Muscle of arm (tissue), 12 donors: ENCODE measurements around the gene ERC1. TPM values are rescaled to one million over a fixed set of nuclear protein-coding genes. Genes with fewer than 3 reads are reported as not detected.
"Not testable (repeated sequence)": the region's sequence is repeated elsewhere in the genome, so short reads cannot be mapped to it uniquely, and the experiment has no call there.

ENCODE experiments used
- DNase-seq: peaks from one replicate; pipeline ENCODE4 v3.0.0-alpha.2; 2013
- polyA plus RNA-seq, 12 donors: library from polyadenylated mRNA; unstranded; fragments of 120-200 nt; gene quantifications; one replicate each; pipeline ENCODE4 v1.2.1, GENCODE V29; 2013; ENCODE audit not compliant: insufficient read length in 12 of 12

ERC1 gene
- polyA plus RNA-seq, 12 donors, result 23.3 to 33.2 (median 25.5) TPM; not detected in 1

DNA sequence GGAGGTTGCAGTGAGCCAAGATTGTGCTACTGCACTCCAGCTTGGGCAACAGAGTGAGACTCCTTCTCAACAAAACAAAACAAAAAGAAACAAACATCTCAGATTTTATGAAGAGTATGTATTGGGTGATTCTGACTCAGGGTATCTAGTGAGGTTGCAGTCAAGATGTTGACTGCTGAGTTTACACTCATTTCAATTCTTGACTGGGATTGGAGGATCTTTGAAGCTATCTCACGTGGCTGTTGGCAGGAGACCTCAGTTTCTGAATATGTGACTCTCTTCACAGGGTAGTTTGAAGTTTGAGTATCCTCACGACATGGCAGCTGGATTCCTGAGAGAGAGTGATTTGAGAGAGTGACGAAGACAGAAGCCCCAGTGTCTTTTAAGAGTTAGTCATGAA, 29.4 kb downstream of the ERC1 start:
- no peak for DNase-seq

DNA sequence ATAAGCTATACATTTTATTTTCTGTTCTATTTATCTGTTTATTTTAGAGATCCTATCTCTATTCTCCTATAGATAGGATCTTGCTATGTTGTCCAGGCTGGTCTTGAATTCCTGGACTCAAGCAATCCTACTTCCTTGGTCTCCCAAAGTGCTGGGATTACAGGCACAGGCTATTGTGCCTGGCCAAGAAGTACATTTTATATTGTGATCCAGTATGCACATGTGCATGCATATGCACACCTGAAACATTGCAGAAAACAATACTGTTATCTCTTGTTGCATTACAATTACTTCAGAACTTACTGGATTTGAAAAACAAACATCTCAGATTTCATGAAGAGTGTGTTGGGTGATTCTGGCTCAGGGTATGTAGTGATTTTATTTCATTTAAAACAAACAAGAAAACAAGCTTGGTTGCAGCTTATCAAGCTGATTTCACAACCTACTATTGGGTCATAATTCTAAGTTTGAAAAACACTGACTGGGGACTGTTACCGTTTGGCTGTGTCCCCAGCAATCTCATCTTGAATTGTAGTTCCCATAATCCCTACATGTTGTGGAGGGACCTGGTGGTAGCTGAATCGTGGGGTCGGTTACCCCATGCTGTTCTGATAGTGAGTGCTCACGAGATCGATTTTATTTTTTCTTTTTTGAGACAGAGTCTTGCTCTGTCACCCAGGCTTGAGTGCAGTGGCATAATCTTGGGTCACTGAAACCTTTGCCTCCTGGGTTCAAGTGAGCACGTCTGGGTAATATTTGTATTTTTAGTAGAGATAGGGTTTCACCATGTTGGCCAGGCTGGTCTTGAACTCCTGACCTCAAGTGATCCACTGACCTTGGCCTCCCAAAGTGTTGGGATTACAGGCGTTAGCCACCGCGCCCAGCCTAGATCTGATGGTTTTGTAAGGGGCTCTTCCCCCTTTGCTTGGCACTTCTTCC, 31.3 kb downstream of the ERC1 start:
- DNase-seq, result no peak

DNA sequence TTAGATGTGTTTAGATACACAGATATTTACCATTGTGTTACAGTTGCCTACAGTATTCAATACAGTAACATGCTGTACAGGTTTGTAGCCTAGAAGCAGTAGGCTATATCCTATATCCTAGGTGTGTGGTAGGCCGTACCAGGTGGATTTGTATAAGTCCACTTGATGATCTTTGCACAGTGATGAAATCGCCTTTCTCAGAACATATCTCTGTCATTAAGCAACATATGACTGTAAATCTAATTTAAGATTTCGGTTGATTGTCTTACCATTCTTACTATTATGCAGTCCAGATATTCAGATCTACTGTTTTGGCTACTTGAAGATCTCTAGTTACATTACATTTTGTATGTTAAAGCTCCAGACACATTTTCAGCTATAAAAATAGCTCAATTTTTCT, 39.8 kb downstream of the ERC1 start:
- no peak for DNase-seq

DNA sequence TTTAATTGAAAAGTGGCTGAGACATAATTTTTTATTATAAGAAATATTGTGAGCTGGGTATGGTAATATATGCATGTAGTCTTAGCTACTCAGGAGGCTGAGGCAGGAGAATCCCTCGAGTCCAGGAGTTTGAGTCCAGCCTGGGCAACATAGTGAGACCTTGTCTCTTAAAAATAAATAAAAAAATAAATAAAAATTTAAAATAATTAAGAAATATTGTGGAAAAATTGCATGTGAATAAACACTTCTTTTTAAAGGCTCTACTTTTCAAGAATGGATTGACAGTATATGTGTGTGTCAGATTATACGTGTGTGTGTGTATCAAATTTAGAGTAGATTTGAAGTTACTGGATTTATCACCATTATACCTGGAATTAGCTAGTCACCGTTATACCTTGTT, 43.2 kb downstream of the ERC1 start:
- DNase-seq, result no peak

DNA sequence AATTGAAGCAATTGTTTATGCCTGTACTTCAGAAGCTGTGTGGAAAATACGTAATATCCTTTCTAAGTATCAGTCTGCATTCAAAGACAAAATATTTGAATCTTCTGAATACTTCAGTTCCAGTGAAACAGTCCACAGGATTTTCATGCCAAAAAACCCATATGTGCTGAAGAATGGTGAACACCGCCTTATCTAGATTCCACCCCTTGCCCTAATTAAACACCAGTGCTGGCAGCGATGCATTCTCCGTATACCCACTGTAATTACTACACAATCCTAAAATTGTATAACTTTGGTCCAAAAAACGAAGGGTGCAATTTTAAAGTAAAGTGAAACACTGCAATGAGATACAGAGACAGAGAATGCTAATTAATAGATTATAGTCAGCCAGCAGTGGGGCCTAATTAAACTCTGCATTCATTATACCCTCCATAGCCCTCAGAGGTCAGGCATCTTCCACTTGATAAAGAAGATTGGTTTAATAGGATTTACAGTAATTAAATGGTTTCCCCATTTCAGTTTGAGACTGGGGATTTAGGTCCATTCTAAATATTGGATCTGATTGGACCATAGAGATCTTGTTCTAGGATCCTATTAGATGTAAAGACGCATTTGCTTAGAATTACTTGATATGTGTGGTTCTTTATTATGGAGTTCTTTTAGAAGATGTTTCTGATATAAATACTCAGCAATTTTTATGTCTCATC, 43.9 kb downstream of the ERC1 start:
- no peak for DNase-seq

DNA sequence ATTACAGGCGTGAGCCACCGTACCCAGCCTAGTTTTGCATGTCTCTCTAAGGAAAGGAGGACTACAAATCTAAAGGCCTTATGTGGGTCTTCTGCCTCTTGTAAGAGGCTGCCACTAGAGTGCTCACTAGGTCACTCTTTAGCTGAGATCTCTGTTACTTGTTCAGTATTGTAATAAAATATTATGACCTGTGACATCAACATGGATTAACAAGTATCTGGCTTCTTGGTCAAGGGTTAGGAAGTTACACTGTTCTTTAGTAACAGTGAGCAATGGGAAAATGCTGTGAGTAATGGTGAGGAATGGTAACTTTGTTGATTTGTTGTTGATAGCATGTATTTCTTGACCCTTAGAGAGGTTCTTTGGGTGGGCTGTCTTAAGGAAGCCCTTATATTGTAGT, 50.5 kb downstream of the ERC1 start:
- no peak for DNase-seq

DNA sequence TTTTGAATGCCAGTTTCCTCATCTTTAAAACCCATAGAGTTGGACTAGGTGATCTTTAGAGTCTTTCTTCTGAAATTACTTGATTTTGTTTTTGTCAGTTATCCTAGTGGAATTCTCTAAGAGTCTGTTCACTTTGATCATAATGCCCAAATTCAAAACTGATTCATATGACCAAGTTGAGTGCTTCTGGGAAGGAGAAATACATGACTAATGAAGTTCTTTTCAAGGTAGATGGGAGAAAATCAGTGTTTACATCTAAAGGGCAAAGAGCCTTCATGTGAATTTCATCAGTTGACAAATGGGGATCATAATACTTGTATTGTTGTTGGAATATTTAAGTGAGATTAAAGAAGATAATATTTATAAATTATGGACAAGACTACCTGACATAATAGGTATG, 53.2 kb downstream of the ERC1 start:
- DNase-seq, result no peak

DNA sequence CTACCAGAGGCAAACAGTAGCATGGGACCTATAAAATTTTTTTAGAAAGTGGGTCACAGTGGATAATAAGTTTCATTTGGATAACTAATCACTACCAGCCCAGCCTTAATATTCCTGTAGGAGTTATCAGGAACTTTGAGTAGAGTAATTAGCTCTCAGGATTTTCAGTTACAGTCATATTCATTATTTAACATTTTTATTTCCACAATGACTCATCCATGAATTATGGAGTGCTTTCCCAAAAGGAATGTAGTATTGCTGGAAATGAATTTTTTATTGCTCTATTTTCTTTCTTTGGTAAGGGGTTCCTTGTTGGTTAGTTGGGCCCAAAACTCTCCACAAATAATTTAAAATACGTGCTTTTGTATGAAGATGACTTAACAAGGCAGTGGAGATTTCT, 53.7 kb downstream of the ERC1 start:
- peak; percentile 1 for DNase-seq

DNA sequence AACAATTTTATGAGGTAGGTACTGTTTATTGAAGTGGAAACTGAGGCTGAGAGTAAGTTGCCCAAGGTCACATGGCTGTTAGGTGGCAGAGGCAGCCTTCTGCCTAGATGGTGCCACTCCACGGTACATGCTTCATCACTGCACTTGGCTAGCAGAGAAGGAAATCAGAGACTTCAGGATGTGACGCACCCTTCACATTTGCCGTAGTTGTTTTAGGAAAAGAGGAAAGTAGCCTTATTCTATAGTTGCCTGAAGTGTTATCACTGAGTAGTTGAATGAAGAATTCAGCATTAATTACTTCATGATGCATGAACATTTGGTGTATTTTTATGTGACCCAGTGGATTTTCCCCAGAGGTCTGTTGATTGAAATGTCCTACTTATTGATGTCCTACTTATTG, 55.7 kb downstream of the ERC1 start:
- DNase-seq, result no peak

DNA sequence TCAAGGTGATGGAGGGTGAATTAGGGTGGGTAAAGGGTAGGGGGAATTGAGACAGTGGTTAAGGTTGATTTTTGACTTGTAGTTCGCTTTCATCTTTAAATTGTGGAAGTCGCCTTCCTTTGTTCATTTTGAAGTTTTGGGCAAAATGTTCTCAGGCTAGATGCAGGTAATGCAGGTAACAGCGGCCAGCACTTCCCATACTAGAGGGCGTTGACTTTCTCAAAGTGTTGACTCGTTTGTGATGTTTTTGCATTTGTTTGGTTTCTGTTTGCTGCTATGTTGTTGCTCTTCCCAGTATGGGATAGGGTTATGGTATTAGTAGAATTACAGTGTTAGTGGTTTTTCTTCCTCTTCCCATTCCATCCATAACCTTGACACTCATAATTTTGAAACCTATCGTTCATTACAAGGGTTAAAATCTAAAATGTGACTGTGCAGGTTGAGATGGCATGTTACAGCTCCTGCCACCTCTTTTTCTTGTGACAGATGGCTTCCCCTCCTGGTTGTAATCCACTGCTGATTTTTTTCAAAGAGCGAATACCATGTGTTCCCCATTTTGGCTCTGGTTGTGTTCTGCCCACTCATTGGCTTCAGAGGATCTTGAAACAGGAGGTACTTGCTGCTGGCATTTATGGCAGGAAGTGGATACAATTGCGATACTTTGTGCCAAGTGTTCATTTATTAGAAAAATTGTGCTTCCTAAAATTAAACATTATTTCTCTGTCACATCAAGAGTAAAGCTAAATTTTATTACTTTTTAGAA, 57.1 kb downstream of the ERC1 start:
- no peak for DNase-seq

DNA sequence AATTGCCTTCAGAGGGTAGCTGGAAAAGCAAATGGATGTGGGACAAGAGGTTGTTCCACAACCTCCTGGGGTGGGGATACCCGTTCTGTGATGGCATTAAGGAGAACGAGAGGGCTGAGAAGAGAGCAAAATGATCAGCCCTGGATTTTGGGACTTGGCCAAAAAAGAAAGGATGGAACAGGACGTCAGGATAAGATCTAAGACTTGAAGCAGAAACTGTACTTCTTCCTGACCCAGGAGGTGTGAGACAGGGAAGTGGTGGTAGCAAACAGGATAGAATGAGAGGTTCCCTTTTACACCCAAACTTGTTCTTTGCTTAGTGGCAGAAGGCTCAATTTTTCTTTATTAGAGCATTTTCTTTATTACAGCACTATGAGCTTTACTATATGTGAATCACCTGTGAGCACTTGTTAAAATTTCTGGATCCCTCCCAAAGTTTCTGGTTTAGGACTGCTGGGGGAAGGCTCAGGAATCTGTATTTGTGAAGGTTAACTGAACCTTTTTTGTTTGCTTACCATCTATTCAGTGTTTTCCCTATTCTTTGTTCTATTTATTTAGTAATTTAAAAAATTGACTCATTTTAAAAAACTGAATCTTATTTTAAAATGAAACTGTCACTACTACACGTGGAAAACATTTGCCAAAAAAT, 59.2 kb downstream of the ERC1 start:
- no peak for DNase-seq

DNA sequence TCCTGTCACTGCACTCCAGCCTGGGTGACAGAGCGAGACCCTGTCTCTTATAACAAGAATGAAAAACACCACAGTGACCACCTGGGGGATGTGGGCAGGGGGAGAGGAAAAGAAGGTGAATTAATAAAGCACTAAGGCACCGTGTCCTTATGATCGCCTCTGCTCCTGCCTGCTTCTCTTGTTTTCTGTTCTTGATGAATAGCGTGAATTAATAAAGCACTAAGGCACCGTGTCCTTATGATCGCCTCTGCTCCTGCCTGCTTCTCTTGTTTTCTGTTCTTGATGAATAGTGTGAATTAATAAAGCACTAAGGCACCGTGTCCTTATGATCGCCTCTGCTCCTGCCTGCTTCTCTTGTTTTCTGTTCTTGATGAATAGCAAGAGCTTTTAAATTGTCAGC, 60.6 kb downstream of the ERC1 start:
- DNase-seq, result not testable (repeated sequence)

DNA sequence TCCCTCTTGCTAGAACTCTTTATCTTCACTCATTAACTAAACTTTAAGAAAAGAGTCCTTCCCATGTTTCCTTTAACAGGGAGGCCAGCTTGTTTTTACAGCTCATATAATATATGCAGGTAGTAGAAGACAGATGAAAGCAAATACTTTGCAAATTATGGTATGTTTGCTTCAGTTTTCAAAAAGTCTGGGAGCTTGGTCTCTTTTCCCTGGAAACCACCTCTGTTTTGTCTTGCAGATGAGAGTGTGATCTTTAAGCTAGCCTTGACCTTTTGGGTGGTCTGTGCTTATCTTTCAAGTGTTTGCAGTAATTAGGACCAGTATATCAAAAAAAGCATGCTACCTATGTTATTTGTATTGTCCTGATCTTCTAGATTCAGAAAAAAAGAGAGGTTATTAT, 62.7 kb downstream of the ERC1 start:
- DNase-seq, result no peak

DNA sequence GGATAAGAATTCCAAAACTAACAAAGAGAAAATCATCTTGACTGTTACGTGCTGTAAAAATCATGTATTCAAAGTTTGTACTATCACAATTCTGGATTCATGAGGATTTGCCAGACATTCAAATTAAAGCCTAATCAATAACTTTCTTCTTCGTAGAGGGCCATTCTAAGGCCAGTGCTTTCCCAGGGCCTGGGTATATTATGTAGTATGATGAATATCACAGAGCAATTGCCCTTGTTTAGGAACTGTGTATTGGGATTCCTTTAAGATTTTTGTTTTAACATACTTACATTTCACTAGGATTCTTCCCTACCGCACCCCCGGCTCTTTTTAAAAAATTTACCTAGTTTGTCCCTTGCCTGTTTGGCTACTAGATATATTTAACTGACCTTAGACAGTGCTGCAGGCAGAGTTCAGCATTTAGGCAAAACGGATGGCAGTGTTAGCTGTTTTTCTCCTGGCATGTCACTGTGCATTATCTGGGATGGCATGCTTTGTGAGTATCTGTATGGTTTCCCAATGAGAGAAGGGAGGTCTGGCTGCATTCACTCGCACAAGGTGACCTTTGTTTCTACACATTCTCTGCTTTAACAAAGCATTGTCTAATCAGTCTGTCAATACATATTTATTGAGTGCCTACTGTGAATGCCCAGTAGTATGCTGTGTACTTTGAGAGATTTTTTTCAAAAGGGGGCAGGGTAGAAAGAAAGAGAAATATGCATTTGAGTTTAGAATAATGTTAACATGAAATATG, 63.3 kb downstream of the ERC1 start:
- DNase-seq, result no peak

DNA sequence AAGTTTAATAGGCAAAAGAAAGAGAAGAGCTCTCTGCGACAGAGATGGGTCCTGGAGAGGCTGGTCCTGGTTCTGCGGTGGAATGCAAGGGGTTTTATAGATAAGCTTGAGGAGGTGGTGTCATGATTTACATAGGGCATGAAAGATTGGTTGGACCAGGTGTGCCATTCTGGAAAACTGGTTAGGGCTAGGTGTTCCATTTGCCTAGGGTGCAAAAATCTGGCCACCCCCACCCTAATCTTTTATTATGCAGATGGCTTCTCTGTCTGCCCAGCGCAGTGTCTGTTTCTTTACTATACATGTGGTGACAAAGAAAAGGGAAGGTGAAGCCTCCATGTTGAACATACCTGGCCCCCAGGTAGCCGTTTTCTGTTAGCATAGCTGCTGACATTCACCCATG, 65.4 kb downstream of the ERC1 start:
- DNase-seq, result no peak

DNA sequence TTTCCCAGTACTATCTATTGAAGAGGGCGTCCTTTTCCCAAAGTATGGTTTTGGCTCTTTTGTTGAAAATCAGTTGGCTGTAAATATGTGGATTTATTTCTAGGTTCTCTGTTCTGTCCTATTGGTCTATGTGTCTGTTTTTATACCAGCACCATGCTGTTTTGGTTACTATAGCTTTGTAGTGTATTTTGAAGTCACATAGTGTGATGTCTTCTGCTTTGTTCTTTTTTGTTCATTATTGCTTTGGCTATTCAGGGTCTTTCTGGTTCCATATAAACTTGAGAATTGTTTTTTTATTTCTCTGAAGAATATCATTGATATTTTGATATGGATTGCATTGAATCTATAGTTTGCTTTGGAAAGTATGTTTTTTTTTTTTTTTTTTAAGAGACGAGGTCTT, 67.4 kb downstream of the ERC1 start:
- no peak for DNase-seq

DNA sequence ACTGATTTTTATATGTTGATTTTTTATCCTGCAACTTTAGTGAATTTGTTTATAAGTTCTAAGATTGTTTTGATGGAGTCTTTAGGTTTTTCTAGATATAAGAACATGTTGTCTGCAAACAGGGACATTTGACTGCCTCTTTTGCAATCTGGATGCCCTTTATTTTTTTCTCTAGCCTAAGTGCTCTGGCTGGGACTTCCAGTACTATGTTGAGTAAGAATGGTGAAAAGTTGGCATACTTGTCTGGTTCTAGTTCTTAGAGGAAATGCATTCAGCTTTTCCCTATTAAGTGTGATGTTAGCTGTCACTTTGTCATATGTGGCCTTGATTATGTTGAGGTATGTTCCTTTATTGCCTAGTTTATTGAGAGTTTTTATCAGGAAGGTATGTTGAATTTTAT, 68.1 kb downstream of the ERC1 start:
- no peak for DNase-seq

DNA sequence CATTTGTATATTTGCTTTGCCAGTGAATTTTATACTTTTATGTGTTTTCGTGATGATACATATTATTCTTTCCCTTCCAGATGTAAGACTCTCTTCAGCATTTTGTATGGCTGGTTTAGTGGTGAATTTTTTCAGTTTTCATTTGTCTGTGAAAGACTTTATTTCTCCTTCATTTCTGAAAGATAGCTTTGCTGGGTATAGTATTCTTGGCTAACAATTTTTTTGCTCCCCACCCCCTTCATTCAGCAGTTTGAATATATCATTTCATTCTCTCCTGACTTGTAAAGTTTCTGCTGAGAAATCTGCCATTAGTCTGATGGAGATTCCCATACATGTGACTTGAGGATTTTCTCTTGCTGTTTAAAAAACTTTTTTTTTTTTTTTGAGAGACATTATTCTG, 72.8 kb downstream of the ERC1 start:
- DNase-seq, result no peak

DNA sequence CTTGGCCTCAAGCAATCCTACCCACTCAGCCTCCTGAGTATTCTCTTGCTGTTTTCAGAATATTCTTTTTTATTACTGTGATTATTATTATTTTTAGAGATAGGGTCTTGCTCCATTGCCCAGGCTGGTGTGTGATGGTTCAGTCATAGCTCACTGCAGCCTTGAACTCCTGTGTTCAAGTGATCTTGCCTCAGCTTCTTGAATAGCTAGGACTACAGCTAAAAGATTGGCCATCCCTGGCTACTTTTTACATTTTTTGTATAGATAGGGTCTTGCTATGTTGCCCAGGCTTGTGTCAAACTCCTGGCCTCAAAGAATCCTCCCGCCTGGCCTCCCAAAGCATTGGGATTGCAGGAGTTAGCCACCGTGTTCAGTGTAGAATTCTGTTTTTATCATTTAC, 73.3 kb downstream of the ERC1 start:
- DNase-seq, result no peak

DNA sequence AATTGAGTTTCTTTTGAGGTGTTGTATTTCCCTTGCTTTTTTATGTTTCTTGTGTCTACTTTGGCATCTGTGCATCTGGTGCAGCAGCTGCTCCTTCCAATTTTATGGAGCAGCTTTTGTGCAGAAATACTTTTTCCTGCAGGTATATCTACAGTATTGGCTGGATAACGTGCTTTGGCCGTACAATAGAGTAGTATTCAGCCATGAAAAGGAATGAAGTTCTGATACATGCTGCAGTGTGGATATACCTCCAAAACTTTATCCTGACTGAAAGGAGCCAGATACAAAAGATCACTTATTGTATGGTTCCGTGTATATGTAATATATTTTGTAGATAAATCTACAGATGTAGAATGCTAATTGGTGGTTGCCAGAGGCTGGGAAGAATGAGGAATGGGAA, 74.6 kb downstream of the ERC1 start:
- DNase-seq, result no peak

DNA sequence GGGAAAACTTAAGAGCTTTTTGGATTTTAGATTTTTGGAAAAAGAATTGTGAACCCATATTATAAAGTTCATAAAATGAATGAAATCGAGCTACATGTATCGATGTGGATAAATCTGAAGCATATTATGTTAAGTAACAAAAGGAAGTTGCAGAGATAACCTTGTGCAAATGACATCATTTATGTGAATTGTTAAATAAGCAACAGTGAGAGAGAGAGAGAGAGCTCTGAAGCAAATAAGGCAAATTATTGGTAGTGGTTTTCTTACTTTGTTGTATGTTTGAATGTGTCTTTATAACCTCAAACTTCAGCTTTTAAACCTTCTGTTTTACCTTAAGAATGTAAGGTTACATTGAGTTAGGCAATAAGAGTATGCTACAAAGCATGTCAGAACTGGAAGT, 78.8 kb downstream of the ERC1 start:
- no peak for DNase-seq
